Measurements from ENCODE around the gene ENO3. TPM values are rescaled to one million over a fixed set of nuclear protein-coding genes. Genes with fewer than 3 reads are reported as not detected.

ENO3 gene
- polyA plus RNA-seq, 1 of the 3 experiments (the other 2 are of a cell fraction): 29.2 TPM

- Histone ChIP-seq H3K79me2 (ENCODE audit: insufficient read depth) (peaks cover 45% of the 10 kb centered on the region), H3K9ac (no peak overlapping the region), H3K9me2 (no peaks in the 10 kb centered on the region), H3K4me2 (no peak overlapping the region), H3K27me3 (ENCODE audit: insufficient read depth) (no peaks in the 10 kb centered on the region), H3K36me3 (replicated peaks in 1 of 2; ENCODE audit: control insufficient read depth in 1 of 2, insufficient read depth in 2 of 2, low read length in 1 of 2) (peaks cover 44 to 59% of the 10 kb centered on the region in 2 experiments), H3K4me3 (ENCODE audit: low read depth in 2 of 2, low read length in 1 of 2) (no peak overlapping the region), H3K9me3 (no peaks in the 10 kb centered on the region), H3F3A (replicated peaks; ENCODE audit: insufficient read depth) (no peaks in the 10 kb centered on the region), H3K4me1 (ENCODE audit: control insufficient read depth in 1 of 2, insufficient read depth in 2 of 2, low read depth in 1 of 2, low read length in 1 of 2) (peaks cover 5 to 18% of the 10 kb centered on the region in 2 experiments; a peak in 2 of 4 replicates), H4K20me1 (ENCODE audit: insufficient read depth) (peaks cover 20% of the 10 kb centered on the region), H2AFZ (ENCODE audit: low read depth) (no peak overlapping the region), H3K27ac (ENCODE audit: low read depth in 2 of 2, low read length in 1 of 2) (no peak overlapping the region)
- no peak for DNase-seq
- WGBS (ENCODE audit: low lambda C conversion rate): 96% methylated on average over 18 of the region's 18 CpGs
- ChIA-PET POLR2A (no interaction called here), CTCF (interaction anchor here (1.9 kb wide), 1 partner anchor 24 kb away, joined by 5 read pairs; no protein-coding TSS in a partner anchor)
- TF ChIP-seq USF2 (IDR thresholded peaks at IDR 0.05; ENCODE audit: borderline replicate concordance, low read depth, low read length): no peak
- TF ChIP-seq TAF1 (IDR thresholded peaks at IDR 0.05; ENCODE audit: borderline replicate concordance, low read depth, low read length): no peak
- TF ChIP-seq TCF12 (IDR thresholded peaks at IDR 0.05): no peak
- TF ChIP-seq GATA2 (CRISPR knock-in tag; IDR thresholded peaks at IDR 0.05): no peak
- no peak for TF ChIP-seq PBX3 (IDR thresholded peaks at IDR 0.05)
- no peak for TF ChIP-seq RAD21 (IDR thresholded peaks at IDR 0.05; ENCODE audit: low read length)
- no peak for TF ChIP-seq NFIC (IDR thresholded peaks at IDR 0.05; ENCODE audit: borderline replicate concordance)
- TF ChIP-seq YY1 (IDR thresholded peaks at IDR 0.05; ENCODE audit: low read depth): no peak
- no peak for TF ChIP-seq POLR2AphosphoS5 (IDR thresholded peaks at IDR 0.05; ENCODE audit: low read depth, low read length)
- no peak for TF ChIP-seq FOXJ3 (CRISPR knock-in tag; IDR thresholded peaks at IDR 0.05)
- TF ChIP-seq USF1 (IDR thresholded peaks at IDR 0.05; ENCODE audit: borderline replicate concordance, low read depth): no peak
- no peak for TF ChIP-seq FOXM1 (IDR thresholded peaks at IDR 0.05; ENCODE audit: low read depth)
- no peak for TF ChIP-seq MAX (IDR thresholded peaks at IDR 0.05; ENCODE audit: low read depth)
- TF ChIP-seq IRF3 (IDR thresholded peaks at IDR 0.05; ENCODE audit: low read depth, low read length): no peak
- no peak for TF ChIP-seq RXRA (IDR thresholded peaks at IDR 0.05; ENCODE audit: borderline replicate concordance, low read depth)
- TF ChIP-seq TEAD4 (IDR thresholded peaks at IDR 0.05; ENCODE audit: borderline replicate concordance, insufficient read depth): no peak
Measured at GRCh38 chr17:5003214-5003867, 52.4 kb downstream of the ENO3 start.

Small RNA genes lying within 50 kb of the gene (small RNA-seq; reads per million reads assigned to genes)
- 0 to 0.11 (median 0) reads per million in 7 experiments for gene MIR6864
- 0 to 2.3 (median 0) reads per million in 7 experiments for gene MIR6865

Other genes with a start within 250 kb of the ENO3 start
- gene PELP1, start 247.0 kb upstream of the ENO3 start, polyA plus RNA-seq (2012; rRNA removed): 12.2 and 21.8 TPM in 2 replicates
- 17.3 and 24.6 TPM in 2 replicates for gene ARRB2, start 240.5 kb upstream of the ENO3 start, polyA plus RNA-seq (2012; rRNA removed)
- gene MED11, start 219.7 kb upstream of the ENO3 start, polyA plus RNA-seq (2012; rRNA removed): 51.0 and 54.4 TPM in 2 replicates
- gene ZMYND15, start 211.3 kb upstream of the ENO3 start, polyA plus RNA-seq (2012; rRNA removed): 0.06 and 0.08 TPM in 2 replicates
- 3.4 and 4.3 TPM in 2 replicates for gene CXCL16, start 211.2 kb upstream of the ENO3 start, polyA plus RNA-seq (2012; rRNA removed)
- not detected in 2 replicates for gene TM4SF5, start 179.2 kb upstream of the ENO3 start, polyA plus RNA-seq (2012; rRNA removed)
- gene VMO1, start 164.8 kb upstream of the ENO3 start, polyA plus RNA-seq (2012; rRNA removed): 0.76 and 1.3 TPM in 2 replicates
- gene GLTPD2, start 162.2 kb upstream of the ENO3 start, polyA plus RNA-seq (2012; rRNA removed): not detected in 2 replicates
- gene PSMB6, start 155.0 kb upstream of the ENO3 start, polyA plus RNA-seq (2012; rRNA removed): 325 and 331 TPM in 2 replicates
- 42.5 and 49.2 TPM in 2 replicates for gene PLD2, start 144.0 kb upstream of the ENO3 start, polyA plus RNA-seq (2012; rRNA removed)
- gene MINK1, start 117.8 kb upstream of the ENO3 start, polyA plus RNA-seq (2012; rRNA removed): 53.2 and 64.7 TPM in 2 replicates
- 0.44 and 0.52 TPM in 2 replicates for gene C17orf107, start 51.6 kb upstream of the ENO3 start, polyA plus RNA-seq (2012; rRNA removed)
- 0.54 and 0.71 TPM in 2 replicates for gene CHRNE, start 48.0 kb upstream of the ENO3 start, polyA plus RNA-seq (2012; rRNA removed)
- gene GP1BA, start 18.8 kb upstream of the ENO3 start, polyA plus RNA-seq (2012; rRNA removed): not detected in 2 replicates
- 58.5 and 82.8 TPM in 2 replicates for gene SLC25A11, start 11.1 kb upstream of the ENO3 start, polyA plus RNA-seq (2012; rRNA removed)
- 96.5 and 115 TPM in 2 replicates for gene RNF167, start 10.9 kb upstream of the ENO3 start, polyA plus RNA-seq (2012; rRNA removed)
- gene PFN1, start 2.6 kb upstream of the ENO3 start, polyA plus RNA-seq (2012; rRNA removed): 1,627 and 2,484 TPM in 2 replicates
- gene SPAG7, start 16.7 kb downstream of the ENO3 start, polyA plus RNA-seq (2012; rRNA removed): 122 and 133 TPM in 2 replicates
- gene CAMTA2, start 36.6 kb downstream of the ENO3 start, polyA plus RNA-seq (2012; rRNA removed): 18.4 and 27.0 TPM in 2 replicates
- gene INCA1, start 46.4 kb downstream of the ENO3 start, polyA plus RNA-seq (2012; rRNA removed): 1.2 and 1.3 TPM in 2 replicates
- 36.7 and 58.2 TPM in 2 replicates for gene KIF1C, start 46.8 kb downstream of the ENO3 start, polyA plus RNA-seq (2012; rRNA removed)
- gene SLC52A1, start 84.3 kb downstream of the ENO3 start, polyA plus RNA-seq (2012; rRNA removed): 0.49 and 0.55 TPM in 2 replicates
- gene ZFP3, start 127.3 kb downstream of the ENO3 start, polyA plus RNA-seq (2012; rRNA removed): 1.5 and 2.3 TPM in 2 replicates
- 3.4 and 3.6 TPM in 2 replicates for gene ZNF232, start 160.8 kb downstream of the ENO3 start, polyA plus RNA-seq (2012; rRNA removed)
- gene USP6, start 164.9 kb downstream of the ENO3 start, polyA plus RNA-seq (2012; rRNA removed): not detected in 2 replicates
- gene ZNF594, start 240.7 kb downstream of the ENO3 start, polyA plus RNA-seq (2012; rRNA removed): 2.8 and 4.8 TPM in 2 replicates